ENCODE measurements around the gene OR51E1. TPM values are rescaled to one million over a fixed set of nuclear protein-coding genes. Genes with fewer than 3 reads are reported as not detected.

Gene OR51E1
- total RNA-seq, 1 donor from 2014 or later, result not detected

GRCh38 chr11:4665424-4665823 is 21.6 kb downstream of the OR51E1 start:
- H3K79me2 ChIP-seq (ENCODE audit: insufficient read depth, low read length), result no peaks in the 10 kb centered on the region
- FAIRE-seq (no peak), DNase-seq (ENCODE audit: low read depth) (peak; percentile 6)
- Mint-ChIP-seq H3K27ac (ENCODE audit: unreplicated experiment) (no peak overlapping the region), H3K9me3 (ENCODE audit: unreplicated experiment) (no peaks in the 10 kb centered on the region), H3K4me3 (ENCODE audit: unreplicated experiment) (no peak overlapping the region), H3K4me1 (ENCODE audit: low read depth, unreplicated experiment) (no peaks in the 10 kb centered on the region), H3K27me3 (ENCODE audit: low read depth, unreplicated experiment) (no peaks in the 10 kb centered on the region), H3K36me3 (ENCODE audit: low read depth, unreplicated experiment) (no peaks in the 10 kb centered on the region)
- no peak overlapping the region for H3K9ac ChIP-seq (ENCODE audit: low read length)
- H3K9me3 ChIP-seq (ENCODE audit: insufficient read depth, low read depth, low read length), result no peaks in the 10 kb centered on the region
- no peaks in the 10 kb centered on the region for H3K4me1 ChIP-seq (ENCODE audit: insufficient read depth, low read length)
- H3K4me3 ChIP-seq (ENCODE audit: insufficient read depth, low read depth, low read length), result no peak overlapping the region
- no peak for TF ChIP-seq CTCF (IDR thresholded peaks at IDR 0.05; ENCODE audit: insufficient read depth, low read depth, low read length)
- no peak for TF ChIP-seq EZH2 (IDR thresholded peaks at IDR 0.05; ENCODE audit: insufficient read depth, low read length)
- H4K20me1 ChIP-seq (ENCODE audit: insufficient read depth, low read length), result no peaks in the 10 kb centered on the region
- no peak overlapping the region for H3K27ac ChIP-seq (ENCODE audit: low read depth, low read length)
- no peaks in the 10 kb centered on the region for H3K27me3 ChIP-seq (ENCODE audit: insufficient read depth, low read length)
- H3K36me3 ChIP-seq (ENCODE audit: insufficient read depth, low read length), result no peaks in the 10 kb centered on the region
- H2AFZ ChIP-seq (ENCODE audit: low read depth, low read length), result no peak overlapping the region
- no peak overlapping the region for H3K4me2 ChIP-seq (ENCODE audit: low read length)

- Mint-ChIP-seq H3K9me3 (ENCODE audit: unreplicated experiment) (peaks cover 1% of the 10 kb centered on the region), H3K4me1 (ENCODE audit: low read depth, unreplicated experiment) (peaks cover 13% of the 10 kb centered on the region), H3K27me3 (ENCODE audit: low read depth, unreplicated experiment) (peaks cover 2% of the 10 kb centered on the region), H3K27ac (ENCODE audit: unreplicated experiment) (no peak overlapping the region), H3K4me3 (ENCODE audit: unreplicated experiment) (no peak overlapping the region), H3K36me3 (ENCODE audit: low read depth, unreplicated experiment) (no peaks in the 10 kb centered on the region)
- DNase-seq (ENCODE audit: low read depth), result no peak
- FAIRE-seq, result no peak
- Histone ChIP-seq H3K4me1 (ENCODE audit: insufficient read depth, low read length) (peaks cover 4% of the 10 kb centered on the region), H3K36me3 (ENCODE audit: insufficient read depth, low read length) (no peaks in the 10 kb centered on the region), H2AFZ (ENCODE audit: low read depth, low read length) (no peak overlapping the region), H3K9me3 (ENCODE audit: insufficient read depth, low read depth, low read length) (no peaks in the 10 kb centered on the region), H3K27me3 (ENCODE audit: insufficient read depth, low read length) (no peaks in the 10 kb centered on the region), H3K27ac (ENCODE audit: low read depth, low read length) (no peak overlapping the region), H3K4me2 (ENCODE audit: low read length) (no peak overlapping the region), H4K20me1 (ENCODE audit: insufficient read depth, low read length) (no peaks in the 10 kb centered on the region), H3K79me2 (ENCODE audit: insufficient read depth, low read length) (no peaks in the 10 kb centered on the region), H3K4me3 (ENCODE audit: insufficient read depth, low read depth, low read length) (no peak overlapping the region), H3K9ac (ENCODE audit: low read length) (no peak overlapping the region)
- TF ChIP-seq CTCF (IDR thresholded peaks at IDR 0.05; ENCODE audit: insufficient read depth, low read depth, low read length), result no peak
- no peak for TF ChIP-seq EZH2 (IDR thresholded peaks at IDR 0.05; ENCODE audit: insufficient read depth, low read length)
Observed at GRCh38 chr11:4671741-4672140, 28.0 kb downstream of the OR51E1 start.

GRCh38 chr11:4672470-4672869 is 28.7 kb downstream of the OR51E1 start:
- Histone ChIP-seq H3K36me3 (ENCODE audit: insufficient read depth, low read length) (no peaks in the 10 kb centered on the region), H3K4me1 (ENCODE audit: insufficient read depth, low read length) (peaks cover 4% of the 10 kb centered on the region), H3K4me3 (ENCODE audit: insufficient read depth, low read depth, low read length) (no peak overlapping the region), H2AFZ (ENCODE audit: low read depth, low read length) (no peak overlapping the region), H3K27me3 (ENCODE audit: insufficient read depth, low read length) (no peaks in the 10 kb centered on the region), H3K9me3 (ENCODE audit: insufficient read depth, low read depth, low read length) (no peaks in the 10 kb centered on the region), H3K79me2 (ENCODE audit: insufficient read depth, low read length) (no peaks in the 10 kb centered on the region), H4K20me1 (ENCODE audit: insufficient read depth, low read length) (no peaks in the 10 kb centered on the region), H3K4me2 (ENCODE audit: low read length) (peak overlapping the region; percentile 25), H3K9ac (ENCODE audit: low read length) (no peak overlapping the region), H3K27ac (ENCODE audit: low read depth, low read length) (no peak overlapping the region)
- Mint-ChIP-seq H3K27me3 (ENCODE audit: low read depth, unreplicated experiment) (peaks cover 2% of the 10 kb centered on the region), H3K4me1 (ENCODE audit: low read depth, unreplicated experiment) (peaks cover 13% of the 10 kb centered on the region), H3K27ac (ENCODE audit: unreplicated experiment) (peak overlapping the region; percentile 34), H3K4me3 (ENCODE audit: unreplicated experiment) (no peak overlapping the region), H3K9me3 (ENCODE audit: unreplicated experiment) (peaks cover 1% of the 10 kb centered on the region), H3K36me3 (ENCODE audit: low read depth, unreplicated experiment) (no peaks in the 10 kb centered on the region)
- no peak for TF ChIP-seq CTCF (IDR thresholded peaks at IDR 0.05; ENCODE audit: insufficient read depth, low read depth, low read length)
- TF ChIP-seq EZH2 (IDR thresholded peaks at IDR 0.05; ENCODE audit: insufficient read depth, low read length), result no peak
- FAIRE-seq (no peak), DNase-seq (ENCODE audit: low read depth) (peak; percentile 16)

Data from astrocyte (in vitro differentiated cells and primary cell).